HG03354 (cell line): ENCODE measurements around the gene NUMB.

Source experiments
- ATAC-seq: cut with Tn5 transposase; IDR thresholded peaks from one replicate; pipeline ENCODE4 v1.9.1; 2021; ENCODE audit warnings: mild to moderate bottlenecking; ENCODE audit not compliant: unreplicated experiment, poor library complexity, severe bottlenecking

The NUMB gene

GRCh38 chr14:73251516-73252215 lies 206.7 kb downstream of the NUMB start:
- no peak for ATAC-seq

GRCh38 chr14:73250781-73251500 lies 207.4 kb downstream of the NUMB start:
- ATAC-seq: no peak

- no peak for ATAC-seq
Measured at GRCh38 chr14:73250317-73250713, 208.0 kb downstream of the NUMB start.

- ATAC-seq: no peak
Measured at GRCh38 chr14:73249564-73250316, 208.6 kb downstream of the NUMB start.

GRCh38 chr14:73249108-73249507 lies 209.2 kb downstream of the NUMB start:
- no peak for ATAC-seq

- ATAC-seq: peak; percentile 45
Measured at GRCh38 chr14:73248108-73248868, 210.1 kb downstream of the NUMB start.

- no peak for ATAC-seq
Measured at GRCh38 chr14:73246387-73247150, 211.8 kb downstream of the NUMB start.

GRCh38 chr14:73245480-73246325 lies 212.6 kb downstream of the NUMB start:
- ATAC-seq: peak; percentile 65

GRCh38 chr14:73244541-73245290 lies 213.6 kb downstream of the NUMB start:
- no peak for ATAC-seq

- ATAC-seq: no peak
Measured at GRCh38 chr14:73243748-73244147, 214.6 kb downstream of the NUMB start.

- ATAC-seq: no peak
Measured at GRCh38 chr14:73243341-73243740, 215.0 kb downstream of the NUMB start.

GRCh38 chr14:73242357-73242901 lies 215.9 kb downstream of the NUMB start:
- ATAC-seq: no peak

- ATAC-seq: no peak
Measured at GRCh38 chr14:73241481-73242165, 216.7 kb downstream of the NUMB start.

GRCh38 chr14:73240816-73241480 lies 217.4 kb downstream of the NUMB start:
- no peak for ATAC-seq

GRCh38 chr14:73239393-73240241 lies 218.7 kb downstream of the NUMB start:
- no peak for ATAC-seq

GRCh38 chr14:73238941-73239340 lies 219.4 kb downstream of the NUMB start:
- ATAC-seq: no peak
